HCEC 1CT (cell line): ENCODE results near the gene PUS10.

Experiments used
- DNase-seq: peaks from one replicate; pipeline ENCODE4 v3.0.0-alpha.2; 2017

The PUS10 gene

GRCh38 chr2:60965499-60965785, 52.6 kb downstream of the PUS10 start:
- no peak for DNase-seq

GRCh38 chr2:60964651-60965498, 53.2 kb downstream of the PUS10 start:
- no peak for DNase-seq

GRCh38 chr2:60963190-60963589, 54.9 kb downstream of the PUS10 start:
- no peak for DNase-seq

- DNase-seq, result no peak
These were observed 55.5 kb downstream of the PUS10 start for GRCh38 chr2:60962528-60962927.

GRCh38 chr2:60961457-60961856, 56.6 kb downstream of the PUS10 start:
- DNase-seq, result peak; percentile 62

GRCh38 chr2:60960706-60961105, 57.3 kb downstream of the PUS10 start:
- DNase-seq, result no peak

GRCh38 chr2:60959501-60959900, 58.6 kb downstream of the PUS10 start:
- DNase-seq, result no peak

- peak; percentile 62 for DNase-seq
These were observed 59.3 kb downstream of the PUS10 start for GRCh38 chr2:60958800-60959199.

- DNase-seq, result peak; percentile 11
These were observed 59.7 kb downstream of the PUS10 start for GRCh38 chr2:60958361-60958760.

- DNase-seq, result no peak
These were observed 60.4 kb downstream of the PUS10 start for GRCh38 chr2:60957643-60958042.

- DNase-seq, result no peak
These were observed 60.8 kb downstream of the PUS10 start for GRCh38 chr2:60957224-60957623.

- no peak for DNase-seq
These were observed 63.9 kb downstream of the PUS10 start for GRCh38 chr2:60954139-60954538.

GRCh38 chr2:60948926-60949579, 69.0 kb downstream of the PUS10 start:
- no peak for DNase-seq

- DNase-seq, result no peak
These were observed 69.9 kb downstream of the PUS10 start for GRCh38 chr2:60948161-60948560.

GRCh38 chr2:60947056-60947455, 71.0 kb downstream of the PUS10 start:
- DNase-seq, result no peak

GRCh38 chr2:60945341-60945740, 72.7 kb downstream of the PUS10 start:
- no peak for DNase-seq

- no peak for DNase-seq
These were observed 78.4 kb downstream of the PUS10 start for GRCh38 chr2:60939622-60940021.

GRCh38 chr2:60938301-60938700, 79.8 kb downstream of the PUS10 start:
- no peak for DNase-seq

GRCh38 chr2:60936757-60937156, 81.3 kb downstream of the PUS10 start:
- no peak for DNase-seq

- DNase-seq, result peak; percentile 7
These were observed 83.8 kb downstream of the PUS10 start for GRCh38 chr2:60934165-60934722.

GRCh38 chr2:60932954-60933353, 85.1 kb downstream of the PUS10 start:
- no peak for DNase-seq

GRCh38 chr2:60932061-60932460, 86.0 kb downstream of the PUS10 start:
- peak; percentile 39 for DNase-seq

- no peak for DNase-seq
These were observed 91.1 kb downstream of the PUS10 start for GRCh38 chr2:60926741-60927552.
